Skin of body (tissue), 2 donors: ENCODE data around the gene DHRSX. TPM values are rescaled to one million over a fixed set of nuclear protein-coding genes. Genes with fewer than 3 reads are reported as not detected.
"Not testable (repeated sequence)": the region's sequence is repeated elsewhere in the genome, so short reads cannot be mapped to it uniquely, and the experiment has no call there.

Experiments
- DNase-seq: peaks from one replicate; lab custom pipeline; 2025; lab: John Stamatoyannopoulos, UW
- total RNA-seq: library from RNA; depleted of rRNA; stranded (reverse); fragments of >200 nt; gene quantifications from one replicate; pipeline ENCODE4 v1.2.3, GENCODE V29; 2014

DHRSX gene
- total RNA-seq, 1 donor from 2014 or later: 16.1 TPM

DNA sequence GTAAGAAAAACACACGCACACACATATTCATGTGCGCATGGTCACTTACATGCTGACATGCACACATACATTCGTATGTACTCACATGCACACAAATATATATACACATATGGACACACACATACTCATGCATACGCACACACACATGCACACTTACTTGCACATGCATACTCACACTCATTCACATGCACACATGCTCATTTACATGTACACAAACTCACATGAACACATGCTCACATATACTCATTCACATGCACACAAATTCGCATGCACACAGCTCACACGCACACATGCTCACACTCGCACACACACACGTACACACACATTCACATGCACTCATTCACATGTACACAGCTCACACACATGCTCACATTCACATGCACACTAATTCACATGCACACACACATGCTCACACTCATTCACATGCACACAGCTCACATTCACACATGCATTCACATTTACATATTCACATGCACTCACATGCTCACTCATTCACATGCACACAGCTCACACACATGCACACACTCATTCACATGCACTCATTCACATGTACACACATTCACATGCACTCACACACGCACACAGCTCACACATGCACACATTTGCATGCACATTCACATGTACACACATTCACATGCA is 276.1 kb downstream of the DHRSX start:
- DNase-seq: no peak

DNA sequence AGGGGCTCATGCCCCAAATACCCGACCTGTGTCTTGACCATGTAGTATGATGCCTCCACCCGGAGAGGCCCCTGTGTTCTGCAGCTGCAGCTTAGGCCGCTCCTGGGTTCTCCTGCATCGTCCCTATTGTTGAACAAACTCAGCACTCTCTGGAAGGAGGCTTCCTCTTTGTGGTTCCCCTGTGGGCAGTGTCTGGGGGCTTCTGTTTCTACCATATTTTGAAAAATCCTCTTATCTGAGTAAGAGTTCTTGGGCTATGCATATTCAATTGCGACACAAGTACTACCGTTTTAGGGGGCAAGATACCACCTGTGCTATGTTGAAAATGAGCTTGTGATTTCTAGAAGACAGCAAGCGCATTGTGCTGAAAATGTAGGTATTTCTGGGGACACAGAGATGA is 276.6 kb downstream of the DHRSX start:
- DNase-seq: no peak

DNA sequence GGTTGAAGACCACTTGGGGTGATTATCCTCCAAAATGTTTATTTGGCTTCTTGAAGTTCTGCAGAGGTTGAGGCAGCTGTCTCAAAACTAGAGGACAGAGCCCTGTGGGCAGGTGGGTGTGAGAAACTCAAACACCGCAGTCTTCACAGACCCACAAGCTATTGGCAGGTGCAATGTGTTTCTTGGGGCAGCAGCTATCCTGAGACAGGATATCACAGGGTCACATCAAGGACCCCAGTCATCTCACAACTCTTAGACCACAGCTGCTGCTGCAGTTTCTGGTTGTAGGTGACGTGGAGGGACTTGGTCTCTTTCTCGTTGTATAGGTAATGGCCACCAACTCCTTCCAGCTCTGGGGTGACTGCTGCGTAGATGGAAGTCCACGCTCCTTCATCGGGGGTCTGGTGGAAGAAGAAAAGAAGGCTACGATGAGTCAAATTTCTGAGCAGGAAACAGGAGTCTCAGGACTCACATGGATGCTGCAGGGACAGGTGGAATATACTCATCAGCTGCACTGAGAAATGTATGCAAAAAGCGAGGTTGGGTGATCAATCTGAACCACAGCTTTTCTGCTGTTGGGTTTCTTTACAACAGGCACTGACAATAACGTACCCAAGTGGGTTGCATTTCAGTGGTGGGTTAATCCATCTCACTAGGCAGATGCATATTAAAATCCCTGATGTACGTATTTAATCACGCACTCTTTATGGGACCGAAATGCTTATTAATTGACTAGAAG is 279.8 kb downstream of the DHRSX start:
- DNase-seq: no peak

DNA sequence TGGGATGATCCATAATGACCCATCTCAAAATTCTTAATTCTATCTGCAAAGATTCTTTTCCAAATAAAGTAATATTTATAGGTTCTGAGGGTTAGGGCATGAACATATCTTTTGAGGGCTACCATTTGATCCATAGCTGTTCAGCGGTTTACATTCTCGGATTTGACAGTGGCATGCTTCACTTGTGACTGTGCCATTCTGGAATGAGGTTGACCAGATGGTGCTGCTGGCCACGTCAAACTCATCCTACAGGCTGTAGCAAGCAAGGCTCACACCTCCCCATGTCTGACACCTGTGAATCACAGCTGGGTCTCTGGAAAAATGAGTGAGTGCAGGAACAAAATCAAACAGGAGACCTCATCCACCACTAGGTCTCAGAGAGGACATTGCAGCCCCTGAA is 280.5 kb downstream of the DHRSX start:
- no peak for DNase-seq

DNA sequence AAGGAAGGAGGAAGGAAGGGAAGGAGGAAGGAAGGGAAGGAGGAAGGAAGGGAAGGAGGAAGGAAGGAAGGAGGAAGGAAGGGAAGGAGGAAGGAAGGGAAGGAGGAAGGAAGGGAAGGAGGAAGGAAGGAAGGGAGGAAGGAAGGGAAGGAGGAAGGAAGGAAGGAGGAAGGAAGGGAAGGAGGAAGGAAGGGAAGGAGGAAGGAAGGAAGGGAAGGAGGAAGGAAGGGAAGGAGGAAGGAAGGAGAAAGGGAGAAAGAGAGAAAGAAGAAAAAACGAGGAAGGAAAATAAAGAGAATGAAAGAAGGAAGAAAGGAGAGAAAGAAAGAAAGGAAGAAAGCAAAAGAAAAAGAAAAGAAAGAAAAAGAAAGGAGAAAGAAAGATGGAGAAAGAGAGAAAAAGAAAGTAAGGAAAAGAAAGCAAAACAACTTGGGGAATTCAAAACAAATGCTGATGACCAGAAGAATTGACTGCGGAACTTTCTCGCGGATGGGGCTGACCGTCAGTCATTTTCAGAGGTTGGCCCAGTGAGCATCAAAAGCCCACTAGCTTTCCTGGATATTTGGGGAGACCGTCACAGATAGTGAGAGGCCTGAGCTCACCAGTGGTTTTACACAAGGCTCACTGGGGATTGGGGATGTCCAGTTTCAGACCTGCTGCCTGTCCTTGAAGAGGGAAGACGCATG is 286.5 kb downstream of the DHRSX start:
- not testable (repeated sequence) for DNase-seq

DNA sequence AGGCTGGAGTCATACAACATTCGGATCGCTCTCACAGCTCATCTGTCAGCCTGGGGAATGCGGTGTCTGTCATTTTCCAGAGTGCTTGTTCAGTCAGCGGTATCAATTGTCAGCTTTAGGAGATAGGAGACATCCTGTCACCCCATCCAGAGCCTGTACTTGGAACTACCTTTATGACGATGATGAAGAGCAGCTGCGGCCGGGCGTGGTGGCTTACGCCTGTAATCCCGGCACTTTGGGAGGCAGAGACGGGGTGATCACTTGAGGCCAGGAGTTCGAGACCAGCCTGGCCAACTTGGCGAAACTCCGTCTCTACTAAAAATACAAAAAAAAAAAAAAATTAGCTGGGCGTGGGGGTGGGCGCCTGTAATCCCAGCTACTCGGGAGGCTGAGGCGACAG is 289.1 kb downstream of the DHRSX start:
- DNase-seq: not testable (repeated sequence)

DNA sequence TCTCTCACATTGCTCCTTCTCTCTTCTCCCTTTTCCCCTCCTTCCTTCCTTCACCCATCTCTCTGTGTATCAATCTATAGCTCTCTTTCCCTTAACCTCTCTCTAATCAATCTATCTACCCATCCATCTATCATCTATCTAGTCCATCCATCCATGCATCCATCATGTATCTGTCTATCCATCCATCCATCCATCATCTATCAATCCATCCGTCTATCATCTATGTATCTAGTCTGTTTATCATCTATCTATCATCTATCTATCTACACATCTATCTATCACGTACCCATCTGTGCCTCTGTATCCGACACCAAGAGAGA is 307.5 kb downstream of the DHRSX start:
- no peak for DNase-seq

DNA sequence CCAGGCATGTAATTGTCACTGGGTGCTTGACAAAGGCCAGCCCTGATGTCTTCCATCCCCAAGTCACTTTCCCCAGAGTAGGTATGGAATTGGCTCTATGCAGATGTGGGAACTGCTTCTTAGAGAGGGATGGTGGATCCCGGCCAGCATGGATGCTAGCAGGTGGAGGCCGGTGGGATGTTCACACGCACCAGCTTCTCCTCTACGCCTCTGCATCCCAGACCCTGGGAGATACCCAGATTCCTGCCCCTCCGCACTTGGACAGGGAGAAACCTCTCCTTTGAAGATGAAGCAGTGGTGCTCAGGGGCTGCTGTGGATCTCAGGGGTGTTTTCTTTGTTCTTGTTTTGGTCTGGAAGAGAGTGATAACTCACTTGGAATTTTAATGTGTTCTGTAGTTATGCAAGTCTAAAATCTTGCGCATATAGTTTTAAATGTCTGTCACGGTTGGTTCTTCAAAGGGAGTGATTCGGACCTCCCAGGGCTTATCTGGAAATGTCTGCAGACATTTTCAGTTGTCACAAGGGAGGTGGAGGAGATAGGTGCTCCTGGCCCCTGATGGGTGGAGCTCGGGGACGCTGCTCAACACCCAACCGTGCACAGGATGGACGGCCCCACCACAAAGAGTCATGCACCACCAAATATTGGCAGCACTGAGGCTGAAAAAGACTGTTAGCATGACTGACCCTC is 308.0 kb downstream of the DHRSX start:
- DNase-seq: no peak

DNA sequence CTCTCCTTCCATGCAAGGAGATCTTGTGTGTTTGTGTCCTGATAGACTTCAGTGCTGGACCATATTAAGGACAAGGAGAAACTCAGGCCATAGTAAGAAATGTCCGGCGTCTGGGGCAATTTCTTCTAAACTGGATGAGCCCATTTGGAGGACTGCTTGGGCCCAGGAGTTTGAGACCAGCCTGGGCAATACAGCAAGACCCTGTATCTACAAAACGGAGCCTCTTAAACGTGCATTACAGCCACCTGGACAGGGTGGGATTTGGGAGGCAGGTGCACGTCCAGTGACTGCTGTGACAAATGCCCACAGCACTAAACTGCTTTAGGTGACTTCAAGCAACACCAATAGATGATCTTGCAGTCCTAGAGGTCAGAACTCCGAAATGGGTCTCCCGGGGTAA is 311.9 kb downstream of the DHRSX start:
- DNase-seq: no peak

DNA sequence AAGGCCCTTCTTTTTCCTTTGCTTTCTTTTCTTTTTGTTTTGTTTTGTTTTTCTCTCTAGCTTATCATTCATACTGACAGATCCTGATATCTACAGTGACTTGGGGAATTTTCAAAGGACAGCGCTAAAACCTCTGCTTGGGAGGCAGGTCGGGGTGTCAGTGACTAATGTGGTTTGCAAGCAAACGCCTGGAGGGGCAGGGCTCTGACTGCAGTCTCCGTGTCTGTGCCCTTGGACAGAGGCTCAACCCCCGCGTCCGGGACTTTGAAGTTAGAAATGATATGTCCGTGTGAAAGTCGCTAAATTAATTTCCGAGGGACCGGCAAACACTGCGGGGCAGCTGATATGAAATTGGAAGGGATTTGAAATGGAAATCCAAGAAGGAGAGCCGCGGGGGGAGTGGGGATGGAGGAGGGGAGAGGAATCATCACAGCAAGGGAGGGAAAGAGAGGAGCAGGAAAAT is 312.4 kb downstream of the DHRSX start:
- no peak for DNase-seq

DNA sequence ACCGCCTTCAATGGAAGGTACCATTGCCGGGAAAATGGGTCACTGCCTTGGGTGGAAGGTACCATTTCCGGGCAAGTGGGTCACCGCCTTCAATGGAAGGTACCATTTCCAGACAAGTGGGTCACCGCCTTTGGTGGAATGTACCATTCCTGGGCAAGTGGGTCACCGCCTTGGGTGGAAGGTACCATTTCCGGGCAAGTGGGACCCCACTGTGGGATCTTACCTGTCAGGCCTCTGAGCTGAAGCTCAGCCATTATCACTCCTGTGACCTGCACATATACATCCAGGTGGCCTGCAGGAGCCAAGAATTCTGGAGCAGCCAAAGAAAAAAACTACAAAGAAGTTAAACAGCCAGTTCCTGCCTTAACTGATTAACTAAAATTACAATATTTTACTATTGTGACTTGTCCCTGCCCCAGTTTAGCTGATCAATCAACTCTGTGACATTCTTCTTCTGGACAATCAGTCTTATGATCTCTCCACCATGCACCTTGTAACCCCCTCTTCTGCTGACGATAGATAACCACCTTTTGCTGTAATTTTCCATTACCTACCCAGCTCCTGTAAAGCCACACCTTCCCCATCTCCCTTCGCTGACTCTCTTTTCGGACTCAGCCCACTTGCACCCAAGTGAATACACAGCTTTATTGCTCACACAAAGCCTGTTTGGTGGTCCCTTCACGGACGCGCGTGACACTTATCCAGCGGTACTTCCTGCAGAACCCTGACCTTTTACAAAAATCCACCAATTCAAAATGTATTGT is 313.2 kb downstream of the DHRSX start:
- DNase-seq: no peak

DNA sequence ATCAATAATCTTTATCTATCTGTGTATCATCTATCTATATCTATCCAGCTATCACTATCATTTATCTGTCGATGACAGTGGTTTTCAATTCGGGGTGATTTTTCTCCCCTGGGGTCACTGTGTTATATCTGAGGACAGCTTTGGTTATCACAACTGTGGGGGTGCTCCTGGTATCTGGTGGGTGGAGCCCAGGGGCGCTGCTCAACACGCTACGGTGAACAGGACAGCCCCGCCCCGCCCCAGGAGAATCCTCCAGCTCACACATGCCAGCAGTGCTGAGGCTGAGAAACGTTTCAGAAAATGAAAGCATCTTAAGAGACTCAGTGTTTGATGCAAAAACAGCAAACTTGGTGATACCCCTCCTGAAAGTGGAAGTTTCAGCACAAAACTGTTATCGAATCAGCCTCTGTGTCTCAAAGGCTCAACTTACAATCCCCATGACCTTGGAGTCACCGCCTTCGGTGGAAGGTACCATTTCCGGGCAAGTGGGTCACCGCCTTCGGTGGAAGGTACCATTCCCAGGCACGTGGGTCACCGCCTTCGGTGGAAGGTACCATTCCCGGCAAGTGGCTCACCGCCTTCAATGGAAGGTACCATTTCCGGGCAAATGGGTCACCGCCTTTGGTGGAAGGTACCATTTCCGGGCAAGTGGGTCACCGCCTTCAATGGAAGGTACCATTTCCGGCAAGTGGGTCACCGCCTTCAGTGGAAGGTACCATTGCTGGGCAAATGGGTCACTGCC is 315.3 kb downstream of the DHRSX start:
- DNase-seq: no peak

DNA sequence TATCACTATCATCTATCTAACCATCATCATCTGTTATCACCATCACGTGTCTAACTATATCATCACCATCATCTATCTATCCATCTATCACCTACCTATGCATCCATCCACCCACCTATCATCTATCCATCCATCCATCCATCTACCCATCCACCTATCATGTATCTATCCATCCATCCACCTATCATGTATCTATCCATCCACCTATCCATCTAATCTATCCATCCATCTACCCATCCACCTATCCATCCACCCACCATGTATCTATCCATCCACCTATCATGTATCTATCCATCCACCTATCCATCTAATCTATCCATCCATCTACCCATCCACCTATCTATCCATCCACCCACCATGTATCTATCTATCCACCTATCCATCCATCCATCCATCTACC is 316.7 kb downstream of the DHRSX start:
- no peak for DNase-seq

DNA sequence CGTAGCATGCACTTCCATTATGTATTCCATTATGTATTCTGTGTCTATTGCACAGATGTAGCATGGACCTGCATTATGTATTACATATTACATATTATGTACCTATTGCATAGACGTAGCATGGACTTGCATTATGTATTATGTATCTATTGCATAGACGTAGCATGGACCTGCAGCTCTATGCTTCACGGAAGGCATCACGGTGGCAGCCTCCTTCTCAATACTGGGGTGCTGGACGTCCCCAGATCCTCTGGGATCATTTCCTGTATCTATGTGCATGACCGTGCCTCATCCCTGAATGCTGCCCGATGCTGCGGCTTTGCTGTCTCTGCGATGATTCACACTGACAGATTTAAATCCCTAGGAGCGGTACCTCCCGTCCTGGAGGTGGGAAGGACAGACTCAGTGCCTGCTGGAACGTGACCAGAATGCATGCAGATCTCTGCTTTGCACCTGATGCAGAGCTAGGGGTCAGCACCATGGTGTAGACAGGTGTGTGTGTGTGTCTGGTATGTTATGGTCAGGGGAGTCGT is 317.5 kb downstream of the DHRSX start:
- no peak for DNase-seq

DNA sequence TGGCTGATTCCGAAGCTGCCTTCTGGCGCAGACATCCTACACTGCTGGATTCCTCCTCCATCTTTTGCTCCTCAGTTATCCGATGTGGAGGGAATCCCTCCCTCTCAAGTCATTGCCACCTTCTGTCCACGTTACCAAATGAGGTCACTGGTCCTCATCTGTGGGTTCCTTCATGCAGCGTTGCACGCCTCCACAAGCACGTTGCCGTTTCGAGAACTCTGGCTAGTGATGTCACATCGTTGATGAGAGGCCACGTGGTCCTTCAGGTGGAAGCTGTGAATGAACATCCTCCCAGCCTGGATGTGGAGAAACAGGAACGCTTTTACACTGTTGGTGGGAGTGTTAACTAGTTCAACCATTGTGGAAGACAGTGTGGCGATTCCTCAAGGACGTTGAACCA is 323.2 kb downstream of the DHRSX start:
- no peak for DNase-seq

DNA sequence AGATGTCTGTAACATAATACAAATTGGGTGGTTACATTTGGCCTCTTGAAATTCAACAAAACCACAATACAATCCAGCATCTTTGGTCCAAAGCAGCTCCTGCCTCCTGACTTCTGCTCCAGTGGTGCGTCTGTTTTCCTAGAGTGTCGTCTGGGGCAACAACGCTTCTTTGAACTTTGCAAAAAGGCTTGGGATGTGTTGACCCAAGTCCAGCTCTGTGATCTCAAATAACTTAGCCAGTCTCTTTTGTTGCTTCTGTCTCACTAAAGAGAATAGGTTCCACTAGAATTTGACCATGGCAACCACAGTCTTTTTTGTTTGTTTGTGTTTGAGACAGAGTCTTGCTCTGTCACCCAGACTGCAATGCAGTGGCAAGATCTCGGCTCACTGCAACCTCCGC is 324.0 kb downstream of the DHRSX start:
- no peak for DNase-seq

DNA sequence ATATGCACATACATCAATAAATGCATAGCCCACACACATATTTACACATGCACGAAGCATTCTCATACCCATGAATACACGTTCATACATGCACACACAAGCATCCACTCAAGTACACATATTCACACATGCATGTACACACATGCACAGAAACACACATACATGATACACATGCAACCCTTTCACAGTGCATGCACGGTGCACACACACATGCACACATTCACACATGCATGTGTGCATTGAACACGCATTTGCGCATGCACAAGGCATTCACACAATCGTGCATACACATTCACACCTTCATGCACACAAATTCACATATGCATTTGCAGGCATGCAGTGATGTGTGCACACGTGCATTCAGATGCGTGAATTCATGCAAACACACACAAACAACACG is 324.5 kb downstream of the DHRSX start:
- no peak for DNase-seq

DNA sequence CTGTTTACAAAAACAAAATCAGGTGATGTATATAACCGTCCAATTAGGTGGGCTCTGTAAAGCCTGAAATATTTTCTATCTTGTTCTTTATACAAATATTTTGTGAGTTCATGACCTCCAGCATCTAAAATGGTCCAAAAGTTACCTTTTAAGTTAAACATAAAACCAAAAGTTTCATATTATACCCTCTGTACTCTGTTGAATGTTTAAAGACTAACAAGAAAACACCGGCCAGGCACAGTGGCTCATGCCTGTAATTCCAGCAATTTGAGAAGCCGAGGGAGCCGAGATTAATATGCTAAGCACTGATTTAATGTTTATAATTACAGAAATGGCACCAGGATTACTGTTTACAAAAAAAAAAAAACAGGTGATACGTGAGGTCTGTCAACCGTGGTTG is 328.4 kb downstream of the DHRSX start:
- DNase-seq: no peak
